Activated T-helper 9 cell treated with anti-CD3 and anti-CD28 coated beads, Interleukin-2, amount 50 U/mL, for 16 hours (primary cell): Measurements from ENCODE around the gene OBP2B.
"Not testable (repeated sequence)": the region's sequence is repeated elsewhere in the genome, so short reads cannot be mapped to it uniquely, and the experiment has no call there.

ENCODE experiments used
- DNase-seq: peaks from one replicate; pipeline ENCODE4 v3.0.0-alpha.2; 2020; ENCODE audit warnings: low read depth

The OBP2B gene

DNA sequence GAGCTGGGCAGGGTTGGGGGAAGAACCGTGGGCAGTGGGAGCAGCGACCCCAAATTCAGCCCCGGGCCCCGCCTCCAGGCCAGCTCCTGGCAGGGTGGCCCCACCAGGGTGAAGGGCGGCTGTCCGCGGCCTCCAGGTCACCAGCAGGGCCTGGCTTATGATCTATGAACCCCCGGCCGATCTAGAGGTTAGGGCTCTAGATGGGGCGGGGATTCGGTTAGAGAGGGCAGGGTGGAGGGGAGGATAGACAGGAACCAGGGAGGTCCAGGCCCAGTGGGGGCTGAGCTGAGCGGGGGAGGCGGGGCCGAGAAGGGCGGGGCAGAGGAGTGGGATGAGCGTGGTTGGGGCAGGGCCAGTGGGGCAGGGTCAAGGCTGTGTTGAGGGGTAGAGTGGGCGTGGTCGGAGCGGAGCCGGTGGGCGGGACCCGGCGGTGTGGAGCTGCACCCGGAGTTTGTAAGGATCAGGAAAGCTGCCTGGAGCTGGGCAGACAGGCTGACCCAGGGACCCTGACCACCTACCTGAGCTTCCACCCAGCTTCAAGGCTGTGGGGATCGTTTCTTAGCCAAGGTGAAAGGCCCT, 29.3 kb upstream of the OBP2B start:
- no peak for DNase-seq

DNA sequence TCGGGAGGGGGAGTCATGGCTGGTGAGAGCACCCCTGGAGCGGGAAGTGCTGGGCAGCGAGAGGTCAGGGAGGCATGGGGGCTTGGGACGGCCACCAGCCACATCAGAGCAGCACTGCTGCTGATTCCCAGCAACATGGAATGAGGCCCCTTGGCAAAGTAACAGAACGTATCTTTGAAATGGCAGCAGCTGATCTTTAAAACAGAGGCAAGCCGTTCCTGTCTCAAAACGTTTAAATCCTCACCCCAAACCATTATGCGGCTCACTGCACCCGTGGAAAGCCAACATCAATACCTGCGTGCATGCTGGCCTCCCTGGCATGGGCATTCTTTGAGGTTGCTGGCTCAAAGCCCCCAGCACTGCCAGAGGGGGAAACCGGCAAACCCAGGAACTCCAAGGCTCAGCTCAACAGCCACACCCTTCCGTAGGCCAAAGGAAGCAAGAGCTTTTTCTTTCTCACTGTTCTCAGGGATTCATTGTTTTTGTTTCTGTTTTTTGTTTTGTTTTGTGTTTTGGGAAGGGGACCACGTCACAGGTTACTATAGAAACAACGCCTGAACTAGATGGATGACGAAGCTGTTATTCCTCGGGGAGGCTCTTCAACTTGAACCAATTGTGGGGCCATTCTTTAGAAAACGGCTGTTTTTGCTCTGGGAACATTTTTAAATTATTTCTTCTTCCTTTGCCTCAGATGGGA, 28.1 kb upstream of the OBP2B start:
- no peak for DNase-seq

DNA sequence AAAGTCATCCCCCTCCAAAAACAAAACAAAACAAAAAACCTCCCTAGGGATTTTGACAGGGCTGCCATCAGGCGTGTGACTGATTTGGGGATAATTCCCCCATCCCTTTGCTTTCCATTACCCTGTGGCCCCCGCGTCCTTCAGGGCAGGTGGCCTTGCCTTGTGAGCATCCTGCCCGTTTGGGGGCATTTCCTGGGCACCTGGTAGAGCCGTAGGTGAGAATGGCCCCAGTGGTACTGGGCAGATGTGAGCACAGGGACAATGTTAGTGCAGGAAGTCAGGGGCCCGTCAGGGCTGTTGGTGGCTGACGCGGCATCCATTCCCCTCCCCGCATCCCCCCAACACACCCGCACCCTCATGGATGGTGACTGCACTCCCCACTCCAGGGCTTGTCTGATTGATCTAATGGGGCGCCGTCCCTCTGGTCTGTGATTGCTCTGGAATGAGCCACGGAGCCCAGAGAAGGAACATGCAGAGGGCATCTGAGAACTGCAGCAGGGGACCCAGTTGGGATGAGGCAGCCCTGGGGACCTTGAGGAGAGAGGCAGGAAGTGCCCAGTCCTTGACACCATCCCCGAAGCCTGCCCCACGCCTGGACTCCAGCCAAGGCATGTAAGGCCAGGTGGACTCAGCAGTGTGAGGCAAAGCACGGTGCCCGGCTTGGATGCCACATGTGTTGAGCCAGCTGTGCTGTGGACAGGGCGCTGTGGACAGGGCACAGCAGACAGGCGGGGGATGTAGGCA, 27.4 kb upstream of the OBP2B start:
- DNase-seq = not testable (repeated sequence)

DNA sequence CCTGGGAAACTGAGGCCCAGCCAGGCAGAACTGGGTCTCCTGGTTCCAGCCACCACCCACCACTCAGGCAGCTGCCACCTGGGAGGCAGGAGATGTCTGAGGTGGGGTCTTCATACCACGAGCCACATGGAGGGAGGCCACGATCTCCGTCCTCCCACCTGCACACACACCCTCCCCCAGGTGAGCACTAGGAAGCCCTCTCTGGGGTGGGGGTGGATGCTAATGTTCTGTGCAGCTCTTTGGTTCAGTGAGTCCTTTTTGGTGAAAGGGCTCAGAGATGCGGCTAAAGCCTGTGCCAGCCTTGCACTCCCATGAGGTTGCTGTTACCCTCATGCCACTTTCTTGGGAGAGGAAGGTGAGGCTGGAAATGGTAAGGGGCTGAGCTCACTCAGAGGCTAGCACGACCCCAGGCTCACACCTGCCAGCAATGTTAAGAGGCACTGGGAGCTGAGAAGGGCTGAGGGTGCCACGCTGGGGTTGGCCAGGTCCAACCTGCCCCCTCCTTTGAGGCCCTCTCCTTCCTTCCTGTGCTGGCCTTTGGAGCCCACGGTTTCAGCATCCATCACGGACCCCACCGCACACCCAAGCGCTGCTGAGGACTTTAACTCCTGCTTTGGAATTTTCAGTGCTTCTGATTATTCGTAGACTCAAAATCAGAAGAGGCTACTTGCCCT, 26.6 kb upstream of the OBP2B start:
- DNase-seq = no peak

DNA sequence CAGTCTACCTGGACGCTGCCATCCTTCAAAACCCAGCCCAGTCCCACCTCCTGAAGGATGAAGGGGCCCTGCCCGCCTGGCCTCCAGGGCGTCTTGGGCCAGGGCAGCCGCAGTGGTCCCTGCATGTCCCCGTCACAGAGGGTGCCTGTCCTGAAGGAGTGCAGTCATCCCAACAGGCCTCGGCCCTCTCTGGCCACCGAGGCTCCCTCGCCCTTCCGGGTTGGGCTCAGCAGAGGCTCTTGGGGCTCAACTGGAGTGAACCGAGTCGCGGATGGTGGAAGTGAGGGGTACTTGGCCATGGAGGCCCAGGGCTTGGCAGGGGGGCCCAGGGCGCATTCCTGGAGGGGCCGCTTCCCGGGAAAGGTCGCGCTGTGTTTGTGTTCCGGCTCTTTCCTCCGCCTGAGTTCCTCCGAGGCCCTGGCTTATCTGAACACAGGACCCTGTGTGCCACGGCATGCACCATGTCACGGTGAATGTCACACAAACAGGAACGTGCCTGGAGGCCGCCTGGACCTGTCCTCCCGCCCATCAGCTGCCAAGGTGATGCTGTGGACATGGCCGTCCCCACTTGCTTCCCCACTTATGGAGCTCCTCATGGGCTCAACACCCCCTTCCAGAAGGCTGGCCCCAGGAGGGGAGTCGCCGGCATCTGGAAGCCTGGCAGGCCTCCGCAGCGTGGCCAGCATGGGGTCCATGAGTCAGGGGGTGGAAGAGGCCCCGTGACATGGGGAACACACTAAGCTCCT, 25.7 kb upstream of the OBP2B start:
- no peak for DNase-seq

DNA sequence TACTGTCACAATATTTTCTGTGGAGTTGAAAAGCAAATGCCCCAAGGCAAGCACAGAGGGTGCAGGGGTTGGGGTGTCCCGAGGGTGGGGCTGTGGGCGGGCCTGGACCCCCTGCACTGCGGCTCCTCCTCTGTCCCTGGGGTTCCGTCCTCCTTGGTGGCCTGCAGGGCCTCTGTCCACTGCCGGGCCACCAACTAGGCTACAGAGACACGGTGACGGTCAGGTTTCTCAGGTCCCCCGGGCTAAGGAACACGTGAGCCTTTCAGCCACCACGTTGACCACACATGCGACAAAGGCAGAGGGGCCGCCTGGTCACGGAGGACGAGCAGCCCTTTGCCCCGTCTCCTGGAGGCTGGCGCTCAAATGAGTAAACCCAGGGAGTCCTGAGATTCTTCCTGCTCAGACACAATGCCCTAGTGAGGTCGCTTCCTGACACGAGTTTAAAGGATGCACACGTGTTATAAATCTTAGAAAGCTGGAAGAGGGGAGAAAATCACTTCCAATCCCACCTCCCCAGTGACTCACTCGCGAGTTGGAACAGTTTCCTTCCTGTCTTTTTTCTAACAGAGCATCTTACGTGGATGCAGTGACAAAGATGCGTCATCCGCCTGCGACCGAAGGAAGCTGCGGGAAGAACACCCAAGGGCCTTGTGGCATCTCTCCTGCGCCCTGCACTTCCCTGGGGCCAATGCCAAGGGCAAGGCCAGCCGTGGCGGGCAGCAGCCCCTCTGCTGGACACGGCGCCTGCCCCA, 24.8 kb upstream of the OBP2B start:
- DNase-seq = no peak

DNA sequence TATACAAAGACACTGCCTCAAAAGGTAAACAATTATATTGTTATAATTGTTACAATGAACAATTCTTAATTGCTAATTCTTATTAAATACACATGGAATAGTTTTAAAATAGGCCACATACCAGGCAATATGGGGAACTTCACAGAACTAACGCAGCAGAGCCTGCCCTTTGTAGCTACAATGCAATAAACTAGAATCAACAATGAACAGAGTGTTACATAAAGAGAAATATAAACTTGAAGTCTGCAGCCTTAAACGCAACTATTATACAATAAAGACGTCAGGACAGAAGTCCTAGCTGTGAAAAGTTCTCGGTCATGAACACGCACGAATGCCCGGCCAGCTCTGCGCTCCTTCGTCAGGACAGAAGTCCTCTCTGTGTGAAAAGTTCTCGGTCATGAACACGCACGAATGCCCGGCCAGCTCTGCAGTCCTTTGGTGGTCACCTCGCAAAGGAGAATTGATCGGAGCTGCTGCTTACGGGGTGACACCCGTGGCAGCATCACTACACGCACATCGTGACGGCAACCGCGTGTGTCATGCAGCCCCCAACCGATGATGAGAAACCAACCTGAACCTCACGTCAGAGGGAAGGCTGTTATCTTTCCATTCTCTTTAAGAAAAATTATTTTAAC, 23.0 kb upstream of the OBP2B start:
- DNase-seq = not testable (repeated sequence)

DNA sequence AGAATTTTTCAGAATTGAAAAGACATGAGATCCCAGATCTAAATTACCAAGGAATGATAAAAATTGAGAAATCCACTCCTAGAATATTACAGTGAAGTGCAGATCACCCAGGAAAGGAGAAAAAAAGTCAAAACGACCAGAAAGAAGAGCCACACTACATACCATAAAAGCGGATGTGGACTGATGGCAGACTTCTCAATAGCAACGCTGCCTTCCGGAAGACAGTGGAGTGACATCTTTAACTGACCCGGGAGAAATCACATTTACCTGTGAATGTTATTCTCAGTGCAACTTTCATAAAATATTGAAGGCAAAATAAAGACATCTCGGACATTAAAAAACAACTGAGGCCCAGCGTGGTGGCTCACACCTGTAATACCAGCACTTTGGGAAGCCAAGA, 21.5 kb upstream of the OBP2B start:
- DNase-seq = not testable (repeated sequence)

DNA sequence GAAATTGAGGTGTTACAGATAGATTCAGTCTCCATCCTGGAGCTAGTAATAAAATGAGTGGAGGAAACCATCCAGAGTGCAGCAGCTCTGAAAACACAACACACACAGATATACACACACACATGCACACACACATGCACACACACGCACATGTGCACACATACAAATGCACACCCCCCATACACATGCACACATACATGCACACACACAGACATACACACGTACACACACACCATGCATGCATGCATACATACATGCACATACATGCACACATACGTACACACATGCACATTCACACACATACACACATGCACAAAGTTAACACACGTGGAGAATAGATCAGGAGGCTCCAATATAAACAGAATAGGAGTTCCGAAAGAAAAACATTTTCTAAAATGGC, 21.0 kb upstream of the OBP2B start:
- DNase-seq = no peak

DNA sequence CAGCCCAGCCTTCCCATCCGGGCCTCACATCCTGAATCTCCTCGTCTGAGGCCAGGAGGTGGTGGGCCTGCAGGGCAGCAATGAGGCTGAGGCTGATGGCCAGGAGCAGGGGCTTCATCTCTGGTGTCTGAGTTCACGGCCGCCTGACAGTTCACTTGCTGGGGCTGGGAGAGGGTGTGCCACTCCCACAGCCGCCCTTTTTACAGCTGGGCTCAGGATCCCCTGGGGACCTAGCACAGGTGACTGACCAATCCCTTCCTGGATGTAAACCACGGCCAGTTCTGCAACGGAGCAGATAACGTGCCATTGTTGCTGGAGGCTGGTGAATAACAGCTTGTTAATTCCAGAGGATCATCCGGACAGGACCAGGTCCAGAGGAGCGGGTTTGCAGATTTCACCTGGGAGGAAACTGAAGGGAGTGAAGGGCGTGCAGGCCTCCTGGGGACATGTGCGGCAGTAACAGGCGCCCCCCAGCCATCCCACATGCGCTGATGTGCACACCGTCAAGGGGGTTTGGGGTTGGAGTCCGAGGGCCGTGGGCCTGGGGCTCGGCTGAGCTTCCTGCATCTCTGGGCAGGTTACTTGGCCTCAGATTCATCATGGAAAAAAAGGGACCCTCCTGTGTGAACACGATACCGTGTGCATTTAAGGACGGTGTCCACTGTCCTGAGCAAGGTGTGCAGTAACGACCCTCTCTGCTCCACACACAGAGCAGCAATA, 19.6 kb upstream of the OBP2B start:
- DNase-seq = not testable (repeated sequence)

DNA sequence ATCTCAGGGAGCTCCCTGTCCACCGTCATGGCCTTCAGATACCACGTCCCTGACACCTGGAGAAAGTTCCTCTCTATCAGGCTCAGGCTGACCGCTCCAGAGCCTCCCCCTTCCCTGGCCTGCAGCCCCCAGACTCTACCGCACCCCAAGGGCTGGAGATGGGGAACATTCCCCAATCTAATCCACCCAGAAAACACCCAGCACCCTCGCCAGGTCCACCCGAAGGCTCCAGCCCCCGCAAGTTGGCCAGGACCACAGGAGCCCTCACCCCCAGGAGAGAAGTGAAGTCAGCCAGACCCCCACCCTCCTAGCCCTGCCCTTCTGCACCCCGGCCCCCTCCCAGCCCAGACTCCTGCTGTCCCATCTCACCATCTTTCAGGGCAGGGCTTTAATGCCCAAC, 18.9 kb upstream of the OBP2B start:
- DNase-seq = not testable (repeated sequence)

DNA sequence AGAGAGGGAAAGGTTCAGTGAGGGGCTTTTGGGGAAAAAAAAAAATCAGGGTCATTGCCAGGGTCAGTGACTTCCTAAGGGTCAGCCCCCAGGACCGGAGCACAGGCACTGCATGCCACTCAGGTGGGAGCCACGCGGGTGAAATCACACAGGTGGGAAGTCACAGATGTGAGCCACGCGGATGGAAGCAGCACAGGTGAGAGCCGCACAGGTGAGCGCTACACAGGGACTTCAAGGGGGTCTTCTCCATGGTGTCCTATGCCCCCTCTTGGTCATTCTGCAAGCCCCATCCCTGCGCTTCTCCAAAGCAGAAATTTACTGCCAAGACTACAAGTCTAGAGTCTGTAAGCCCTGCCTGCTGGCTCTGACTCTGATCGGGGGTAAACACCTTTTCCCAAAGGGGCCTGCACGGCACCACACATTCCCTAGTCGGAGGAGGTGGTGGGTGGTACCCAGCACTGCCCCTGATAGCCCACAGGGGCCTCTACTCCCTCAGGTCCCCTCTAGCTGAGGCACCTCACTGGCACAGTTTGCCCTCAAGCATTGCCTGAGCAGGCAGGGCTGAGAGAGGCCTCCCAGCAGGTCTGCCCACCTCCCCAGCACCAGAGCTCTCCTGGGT, 18.3 kb upstream of the OBP2B start:
- no peak for DNase-seq

DNA sequence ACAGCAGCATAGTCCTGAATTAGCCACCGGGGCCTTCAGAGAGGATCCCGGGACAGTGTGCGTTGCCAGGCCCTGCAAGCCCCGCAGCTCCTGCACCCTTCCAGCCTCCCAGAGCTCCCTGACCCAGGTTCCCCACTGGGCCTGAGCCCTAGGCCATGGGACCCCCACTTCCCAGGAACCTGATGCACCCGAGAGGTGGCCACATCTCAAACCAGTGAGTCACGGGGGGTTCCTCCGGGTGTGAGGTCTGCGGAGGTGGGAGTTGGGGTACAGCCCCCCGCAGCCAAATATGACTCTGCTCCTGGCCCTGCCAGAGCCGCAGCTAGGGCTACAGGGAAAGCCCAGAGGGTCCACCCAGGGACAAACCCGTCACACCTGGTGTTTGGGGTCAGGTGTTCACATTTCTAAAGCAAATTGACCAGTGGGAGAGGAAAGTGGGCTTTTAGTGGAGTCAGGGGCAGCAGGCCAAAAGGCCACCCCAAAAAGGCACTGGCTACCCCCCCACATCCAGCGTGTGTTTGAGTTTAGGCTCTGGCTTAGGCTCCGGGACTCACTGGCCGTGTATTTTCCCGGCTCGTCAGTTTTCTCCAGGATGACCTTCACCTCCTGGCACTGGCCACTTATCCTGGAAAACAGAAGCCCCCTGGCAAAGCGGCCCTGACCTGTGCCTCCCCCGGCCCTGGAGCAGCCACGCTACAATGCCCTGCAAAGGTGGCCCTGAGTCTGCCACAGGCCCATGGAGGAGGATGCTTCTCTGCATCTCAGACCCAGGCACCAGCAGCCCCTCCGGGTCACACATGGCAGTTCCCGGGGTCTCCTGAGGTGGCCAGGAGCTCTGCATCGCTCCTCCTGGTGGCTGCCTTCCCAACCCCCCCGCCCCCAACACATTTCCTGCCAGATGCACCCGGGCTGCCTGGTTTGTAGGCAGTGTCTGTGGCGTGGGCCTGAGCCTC, 17.4 kb upstream of the OBP2B start:
- no peak for DNase-seq

DNA sequence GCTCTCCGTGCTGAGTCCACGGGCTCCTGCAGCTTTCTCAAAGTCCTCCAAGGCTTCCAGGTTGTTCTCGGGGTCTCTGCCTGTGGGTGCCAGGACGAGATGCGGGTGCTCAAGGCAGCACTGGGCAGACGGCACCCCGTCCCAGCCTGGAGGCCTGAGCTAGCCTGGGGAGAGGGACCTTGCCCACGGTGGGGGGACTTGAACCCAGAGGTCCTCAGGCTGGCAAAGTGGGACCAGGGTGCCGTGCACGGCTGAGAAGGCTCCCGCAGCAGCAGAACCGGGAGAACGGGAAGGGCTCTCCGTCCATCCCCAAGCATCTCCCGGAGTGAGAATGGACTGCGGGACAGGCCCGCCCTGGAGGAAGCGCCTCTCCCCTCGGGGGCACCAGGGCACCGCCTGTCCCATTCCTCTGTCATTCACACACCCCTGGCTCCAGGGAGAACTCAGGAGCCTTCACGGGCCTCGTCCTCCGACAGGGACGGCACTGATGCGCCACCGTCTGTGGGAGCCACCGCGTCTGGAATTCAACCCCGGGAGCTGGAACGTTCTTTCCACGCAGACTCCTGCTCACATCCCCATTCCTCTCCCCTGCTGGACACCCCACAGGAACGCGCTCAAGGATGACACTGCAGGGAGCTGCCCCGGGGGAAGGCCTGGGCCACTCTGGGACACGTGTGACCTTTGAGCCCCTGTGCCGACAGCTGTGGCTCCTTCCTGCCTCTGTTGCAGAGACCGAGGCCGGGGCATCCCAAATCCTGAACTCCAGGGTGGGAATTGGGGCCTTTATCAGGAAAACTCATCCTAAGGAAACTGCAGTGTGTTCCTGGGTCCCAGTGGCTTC, 16.3 kb upstream of the OBP2B start:
- DNase-seq = no peak

DNA sequence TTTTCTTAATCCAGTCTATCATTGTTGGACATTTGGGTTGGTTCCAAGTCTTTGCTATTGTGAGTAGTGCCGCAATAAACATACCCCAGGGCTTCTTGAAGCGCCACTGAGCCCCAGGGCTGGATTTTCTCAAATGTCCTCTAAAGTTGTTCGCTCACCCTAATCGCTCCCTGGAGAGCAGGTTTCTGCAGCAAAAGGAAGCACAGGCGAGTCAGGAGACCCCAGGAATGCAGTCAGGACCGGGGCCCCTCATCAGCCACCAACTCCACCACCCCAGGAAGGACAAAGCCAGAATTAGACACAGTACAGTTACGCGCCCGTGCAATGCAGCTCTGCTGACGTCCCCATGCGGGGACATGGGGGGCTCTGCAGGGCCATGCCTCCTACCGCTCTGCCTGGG, 15.7 kb upstream of the OBP2B start:
- DNase-seq = no peak

DNA sequence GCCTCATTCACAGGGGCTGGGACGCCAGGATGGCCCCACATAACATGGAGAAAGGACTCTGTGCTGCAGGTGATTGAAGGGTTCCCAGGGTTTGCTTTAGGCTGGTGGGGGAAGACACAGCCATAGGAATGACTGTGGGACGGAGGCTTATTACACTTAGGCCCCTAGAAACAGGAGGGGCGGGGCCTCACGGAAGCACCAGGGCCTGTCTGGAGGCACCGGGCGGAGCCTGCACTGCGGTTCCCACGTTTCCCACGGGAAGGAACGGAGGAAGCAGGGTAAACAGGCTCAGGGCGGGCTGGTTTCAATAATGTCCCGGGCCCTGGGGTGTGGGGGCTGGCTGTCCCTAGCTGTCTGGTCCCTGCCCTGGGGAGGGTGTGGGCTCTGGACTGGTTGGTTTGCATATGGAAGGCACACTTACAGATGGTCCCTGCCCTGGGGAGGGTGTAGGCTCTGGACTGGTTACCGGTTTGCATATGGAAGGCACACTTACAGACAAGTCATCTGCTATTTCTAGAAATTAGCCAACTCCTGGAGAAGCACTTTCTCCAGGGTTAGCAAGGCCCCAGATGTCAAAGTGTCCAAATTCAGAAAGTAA, 14.2 kb upstream of the OBP2B start:
- not testable (repeated sequence) for DNase-seq

DNA sequence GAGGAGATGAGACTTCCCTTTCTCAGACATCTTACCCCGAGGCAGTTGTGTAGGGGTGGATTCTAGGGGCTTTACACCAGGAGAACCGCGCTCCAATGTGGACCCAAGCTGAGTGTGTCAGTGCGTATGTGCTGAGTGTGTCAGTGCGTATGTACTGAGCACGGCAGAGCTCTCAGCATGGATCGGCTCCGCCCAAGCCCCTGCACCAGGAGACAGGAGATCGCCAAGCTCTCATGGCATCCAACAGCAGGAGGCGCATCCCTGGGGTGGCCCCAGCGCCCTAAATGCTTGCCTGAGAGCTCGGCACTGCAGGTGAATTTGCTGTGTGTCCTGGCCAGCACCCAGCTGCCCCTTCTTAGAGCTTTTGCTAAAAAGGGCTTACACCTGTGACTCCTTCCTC, 12.9 kb upstream of the OBP2B start:
- DNase-seq = not testable (repeated sequence)
